Activated naive CD4-positive, alpha-beta T cell treated with anti-CD3 and anti-CD28 coated beads, Interleukin-2, amount 50 U/mL, for 24 hours (primary cell): ENCODE data around the gene TSFM.
A peak's percentile ranks its signal among the peaks of the same experiment; 100 is the strongest.

Experiments
- H3K27ac Mint-ChIP-seq: one replicate; pipeline ENCODE4 v1.8.0; 2021; ENCODE audit warnings: mild to moderate bottlenecking, mixed read lengths
- H3K27me3 Mint-ChIP-seq: one replicate; pipeline ENCODE4 v1.8.0; 2021; ENCODE audit warnings: mixed read lengths
- H3K36me3 Mint-ChIP-seq: one replicate; pipeline ENCODE4 v1.8.0; 2021; ENCODE audit warnings: mixed read lengths
- H3K4me1 Mint-ChIP-seq: one replicate; pipeline ENCODE4 v1.8.0; 2021; ENCODE audit warnings: mixed read lengths
- H3K4me3 Mint-ChIP-seq: one replicate; pipeline ENCODE4 v1.8.0; 2021; ENCODE audit warnings: mild to moderate bottlenecking, mixed read lengths
- H3K9me3 Mint-ChIP-seq: one replicate; pipeline ENCODE4 v1.8.0; 2021; ENCODE audit warnings: mixed read lengths

The TSFM gene

GRCh38 chr12:57821474-57822214 lies 39.1 kb downstream of the TSFM start:
- H3K27ac Mint-ChIP-seq = no peak overlapping the region
- no peaks in the 10 kb centered on the region for H3K9me3 Mint-ChIP-seq
- no peaks in the 10 kb centered on the region for H3K27me3 Mint-ChIP-seq
- H3K4me1 Mint-ChIP-seq = peaks cover 13% of the 10 kb centered on the region
- peaks cover 8% of the 10 kb centered on the region for H3K36me3 Mint-ChIP-seq
- no peak overlapping the region for H3K4me3 Mint-ChIP-seq

- peak overlapping the region; percentile 55 for H3K27ac Mint-ChIP-seq
- no peaks in the 10 kb centered on the region for H3K9me3 Mint-ChIP-seq
- H3K27me3 Mint-ChIP-seq = no peaks in the 10 kb centered on the region
- H3K4me3 Mint-ChIP-seq = no peak overlapping the region
- peaks cover 11% of the 10 kb centered on the region for H3K36me3 Mint-ChIP-seq
- peaks cover 18% of the 10 kb centered on the region for H3K4me1 Mint-ChIP-seq
Measured at GRCh38 chr12:57822392-57823130, 40.0 kb downstream of the TSFM start.

- peaks cover 11% of the 10 kb centered on the region for H3K36me3 Mint-ChIP-seq
- H3K27me3 Mint-ChIP-seq = no peaks in the 10 kb centered on the region
- peak overlapping the region; percentile 59 for H3K27ac Mint-ChIP-seq
- H3K9me3 Mint-ChIP-seq = no peaks in the 10 kb centered on the region
- peaks cover 17% of the 10 kb centered on the region for H3K4me1 Mint-ChIP-seq
- no peak overlapping the region for H3K4me3 Mint-ChIP-seq
Measured at GRCh38 chr12:57823131-57823907, 40.7 kb downstream of the TSFM start.

- Mint-ChIP-seq H3K9me3 (no peaks in the 10 kb centered on the region), H3K4me1 (peaks cover 17% of the 10 kb centered on the region), H3K27ac (peak overlapping the region; percentile 59), H3K36me3 (peaks cover 7% of the 10 kb centered on the region), H3K27me3 (no peaks in the 10 kb centered on the region), H3K4me3 (no peak overlapping the region)
Measured at GRCh38 chr12:57823908-57824640, 41.5 kb downstream of the TSFM start.

GRCh38 chr12:57825451-57825850 lies 42.9 kb downstream of the TSFM start:
- peaks cover 6% of the 10 kb centered on the region for H3K36me3 Mint-ChIP-seq
- no peaks in the 10 kb centered on the region for H3K27me3 Mint-ChIP-seq
- peak overlapping the region; percentile 88 for H3K27ac Mint-ChIP-seq
- H3K4me3 Mint-ChIP-seq = no peak overlapping the region
- no peaks in the 10 kb centered on the region for H3K9me3 Mint-ChIP-seq
- peaks cover 28% of the 10 kb centered on the region for H3K4me1 Mint-ChIP-seq

GRCh38 chr12:57826400-57826799 lies 43.8 kb downstream of the TSFM start:
- Mint-ChIP-seq H3K9me3 (no peaks in the 10 kb centered on the region), H3K27me3 (no peaks in the 10 kb centered on the region), H3K27ac (peak overlapping the region; percentile 51), H3K36me3 (peaks cover 6% of the 10 kb centered on the region), H3K4me1 (peaks cover 33% of the 10 kb centered on the region), H3K4me3 (no peak overlapping the region)

GRCh38 chr12:57826966-57827365 lies 44.4 kb downstream of the TSFM start:
- Mint-ChIP-seq H3K27me3 (no peaks in the 10 kb centered on the region), H3K4me1 (peaks cover 37% of the 10 kb centered on the region), H3K9me3 (no peaks in the 10 kb centered on the region), H3K27ac (peak overlapping the region; percentile 90), H3K4me3 (no peak overlapping the region), H3K36me3 (peaks cover 6% of the 10 kb centered on the region)

GRCh38 chr12:57829025-57829777 lies 46.6 kb downstream of the TSFM start:
- Mint-ChIP-seq H3K27ac (peak overlapping the region; percentile 87), H3K27me3 (no peaks in the 10 kb centered on the region), H3K4me1 (peaks cover 57% of the 10 kb centered on the region), H3K9me3 (no peaks in the 10 kb centered on the region), H3K36me3 (peaks cover 6% of the 10 kb centered on the region), H3K4me3 (no peak overlapping the region)

- H3K27ac Mint-ChIP-seq = peak overlapping the region; percentile 87
Measured at GRCh38 chr12:57830393-57830792, 47.8 kb downstream of the TSFM start.

GRCh38 chr12:57832966-57833365 lies 50.4 kb downstream of the TSFM start:
- peaks cover 79% of the 10 kb centered on the region for H3K4me1 Mint-ChIP-seq
- H3K27ac Mint-ChIP-seq = no peak overlapping the region
- H3K36me3 Mint-ChIP-seq = no peaks in the 10 kb centered on the region
- no peak overlapping the region for H3K4me3 Mint-ChIP-seq
- H3K9me3 Mint-ChIP-seq = no peaks in the 10 kb centered on the region
- H3K27me3 Mint-ChIP-seq = no peaks in the 10 kb centered on the region

More at GRCh38 chr12:57830393-57830792, 47.8 kb downstream of the TSFM start:
- Mint-ChIP-seq H3K4me1 (peaks cover 64% of the 10 kb centered on the region), H3K4me3 (no peak overlapping the region), H3K9me3 (no peaks in the 10 kb centered on the region), H3K36me3 (peaks cover 4% of the 10 kb centered on the region), H3K27me3 (no peaks in the 10 kb centered on the region)

GRCh38 chr12:57833672-57834071 lies 51.1 kb downstream of the TSFM start:
- peak overlapping the region; percentile 77 for H3K27ac Mint-ChIP-seq
- no peaks in the 10 kb centered on the region for H3K9me3 Mint-ChIP-seq
- H3K4me3 Mint-ChIP-seq = peak overlapping the region; percentile 46
- no peaks in the 10 kb centered on the region for H3K36me3 Mint-ChIP-seq
- H3K27me3 Mint-ChIP-seq = no peaks in the 10 kb centered on the region
- peaks cover 83% of the 10 kb centered on the region for H3K4me1 Mint-ChIP-seq

GRCh38 chr12:57834086-57834876 lies 51.7 kb downstream of the TSFM start:
- Mint-ChIP-seq H3K36me3 (no peaks in the 10 kb centered on the region), H3K27me3 (no peaks in the 10 kb centered on the region), H3K4me1 (peaks cover 85% of the 10 kb centered on the region), H3K27ac (peak overlapping the region; percentile 84), H3K9me3 (no peaks in the 10 kb centered on the region), H3K4me3 (peak overlapping the region; percentile 3)

GRCh38 chr12:57835366-57836288 lies 53.0 kb downstream of the TSFM start:
- no peaks in the 10 kb centered on the region for H3K9me3 Mint-ChIP-seq
- peak overlapping the region; percentile 89 for H3K27ac Mint-ChIP-seq
- H3K4me1 Mint-ChIP-seq = peaks cover 88% of the 10 kb centered on the region
- no peaks in the 10 kb centered on the region for H3K27me3 Mint-ChIP-seq
- H3K4me3 Mint-ChIP-seq = peak overlapping the region; percentile 72
- H3K36me3 Mint-ChIP-seq = no peaks in the 10 kb centered on the region
